Mesothelial cell of epicardium (in vitro differentiated cells): ENCODE measurements around the gene UVSSA. TPM values are rescaled to one million over a fixed set of nuclear protein-coding genes. Genes with fewer than 3 reads are reported as not detected.
"Not testable (repeated sequence)": the region's sequence is repeated elsewhere in the genome, so short reads cannot be mapped to it uniquely, and the experiment has no call there.

Experiments used
- DNase-seq, 2 experiments: peaks; one replicate each; pipeline ENCODE4 v3.0.0; 2021; ENCODE audit warnings: low spot score in 2 of 2; ENCODE audit not compliant: unreplicated experiment in 2 of 2
- H3K27ac Mint-ChIP-seq: 2 replicates; pipeline ENCODE4 v1.8.0; 2021; ENCODE audit warnings: mixed read lengths
- H3K27me3 Mint-ChIP-seq: 2 replicates; pipeline ENCODE4 v1.8.0; 2021; ENCODE audit warnings: low read depth, mixed read lengths
- H3K36me3 Mint-ChIP-seq: 2 replicates; pipeline ENCODE4 v1.8.0; 2021; ENCODE audit warnings: mixed read lengths
- H3K4me1 Mint-ChIP-seq: 2 replicates; pipeline ENCODE4 v1.8.0; 2021; ENCODE audit warnings: mixed read lengths
- H3K4me3 Mint-ChIP-seq: 2 replicates; pipeline ENCODE4 v1.8.0; 2021; ENCODE audit warnings: mild to moderate bottlenecking, moderate library complexity, mixed read lengths
- H3K9me3 Mint-ChIP-seq: 2 replicates; pipeline ENCODE4 v1.8.0; 2021; ENCODE audit warnings: mixed read lengths
- CTCF ChIP-seq: fragments of 200-600 bp; sonication (generic); IDR thresholded peaks from one replicate; pipeline ENCODE4 v1.5.0; 2021; ENCODE audit warnings: antibody characterized with exemption; ENCODE audit not compliant: unreplicated experiment
- total RNA-seq: library from RNA; stranded (reverse); gene quantifications from 3 replicates; pipeline ENCODE4 v1.2.1, GENCODE V29; 2021

The UVSSA gene
- total RNA-seq, 1 donor from 2014 or later = 62.9 TPM

GRCh38 chr4:1321486-1321885 is 25.5 kb upstream of the UVSSA start:
- no peaks in the 10 kb centered on the region for H3K27me3 Mint-ChIP-seq
- no peak for TF ChIP-seq CTCF
- peaks cover 12% of the 10 kb centered on the region for H3K9me3 Mint-ChIP-seq
- H3K4me3 Mint-ChIP-seq = no peak overlapping the region
- no peak overlapping the region for H3K27ac Mint-ChIP-seq
- H3K4me1 Mint-ChIP-seq = no peaks in the 10 kb centered on the region
- no peak for DNase-seq
- H3K36me3 Mint-ChIP-seq = peaks cover 46% of the 10 kb centered on the region

- Mint-ChIP-seq H3K27me3 (no peaks in the 10 kb centered on the region), H3K4me3 (no peak overlapping the region), H3K4me1 (no peaks in the 10 kb centered on the region), H3K36me3 (peaks cover 46% of the 10 kb centered on the region), H3K27ac (no peak overlapping the region), H3K9me3 (peaks cover 12% of the 10 kb centered on the region)
- TF ChIP-seq CTCF = no peak
- DNase-seq = no peak
Measured at GRCh38 chr4:1321946-1322650, 24.9 kb upstream of the UVSSA start.

- no peak for TF ChIP-seq CTCF
- H3K4me3 Mint-ChIP-seq = no peak overlapping the region
- no peak overlapping the region for H3K27ac Mint-ChIP-seq
- H3K36me3 Mint-ChIP-seq = peaks cover 37% of the 10 kb centered on the region
- no peaks in the 10 kb centered on the region for H3K4me1 Mint-ChIP-seq
- H3K9me3 Mint-ChIP-seq = peaks cover 12% of the 10 kb centered on the region
- DNase-seq = no peak
- no peaks in the 10 kb centered on the region for H3K27me3 Mint-ChIP-seq
Measured at GRCh38 chr4:1323280-1323634, 23.8 kb upstream of the UVSSA start.

GRCh38 chr4:1323635-1324442 is 23.2 kb upstream of the UVSSA start:
- H3K9me3 Mint-ChIP-seq = peaks cover 12% of the 10 kb centered on the region
- no peak overlapping the region for H3K27ac Mint-ChIP-seq
- H3K27me3 Mint-ChIP-seq = no peaks in the 10 kb centered on the region
- H3K36me3 Mint-ChIP-seq = peaks cover 32% of the 10 kb centered on the region
- DNase-seq = no peak
- no peak for TF ChIP-seq CTCF
- H3K4me3 Mint-ChIP-seq = no peak overlapping the region
- H3K4me1 Mint-ChIP-seq = no peaks in the 10 kb centered on the region

GRCh38 chr4:1324443-1325175 is 22.4 kb upstream of the UVSSA start:
- H3K4me1 Mint-ChIP-seq, H3K4me3 Mint-ChIP-seq, DNase-seq, H3K27ac Mint-ChIP-seq, H3K27me3 Mint-ChIP-seq: not testable (repeated sequence)
- Mint-ChIP-seq H3K36me3 (peaks cover 25% of the 10 kb centered on the region), H3K9me3 (peaks cover 12% of the 10 kb centered on the region)

- peaks cover 8% of the 10 kb centered on the region for H3K9me3 Mint-ChIP-seq
- H3K4me1 Mint-ChIP-seq = no peaks in the 10 kb centered on the region
- H3K4me3 Mint-ChIP-seq = no peak overlapping the region
- no peak for DNase-seq
- TF ChIP-seq CTCF = no peak
- H3K27ac Mint-ChIP-seq = no peak overlapping the region
- H3K36me3 Mint-ChIP-seq = peaks cover 20% of the 10 kb centered on the region
- H3K27me3 Mint-ChIP-seq = no peaks in the 10 kb centered on the region
Measured at GRCh38 chr4:1325176-1325480, 21.9 kb upstream of the UVSSA start.
